Putamen (tissue), 1 donor: Measurements from ENCODE around the gene ANO2.

Source experiments
- DNase-seq: peaks from one replicate; pipeline ENCODE4 v3.0.0-alpha.2; 2016; ENCODE audit warnings: low spot score

ANO2 gene

GRCh38 chr12:5581019-5581418 lies 364.0 kb downstream of the ANO2 start:
- no peak for DNase-seq

GRCh38 chr12:5578775-5579174 lies 366.3 kb downstream of the ANO2 start:
- DNase-seq = no peak

DNA sequence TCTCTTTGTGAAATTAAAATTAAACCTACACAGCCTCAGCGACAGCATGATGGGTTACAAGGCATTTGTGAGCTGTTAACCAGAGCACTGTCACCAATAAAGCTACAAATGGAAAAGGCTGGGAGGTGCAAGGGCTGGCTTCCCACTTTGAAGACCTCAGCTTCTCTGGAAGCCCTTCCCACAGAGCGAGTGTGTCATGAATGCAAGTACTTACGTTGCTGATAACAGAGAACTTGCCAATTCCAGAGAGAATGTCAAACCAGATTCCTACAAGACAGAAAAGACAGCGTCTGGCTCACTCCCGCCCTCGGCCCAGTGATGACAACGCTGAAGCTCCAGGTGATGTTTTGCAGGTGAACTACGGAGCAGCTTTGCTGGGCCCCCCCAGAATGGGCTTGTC lies 367.3 kb downstream of the ANO2 start:
- DNase-seq = no peak

DNA sequence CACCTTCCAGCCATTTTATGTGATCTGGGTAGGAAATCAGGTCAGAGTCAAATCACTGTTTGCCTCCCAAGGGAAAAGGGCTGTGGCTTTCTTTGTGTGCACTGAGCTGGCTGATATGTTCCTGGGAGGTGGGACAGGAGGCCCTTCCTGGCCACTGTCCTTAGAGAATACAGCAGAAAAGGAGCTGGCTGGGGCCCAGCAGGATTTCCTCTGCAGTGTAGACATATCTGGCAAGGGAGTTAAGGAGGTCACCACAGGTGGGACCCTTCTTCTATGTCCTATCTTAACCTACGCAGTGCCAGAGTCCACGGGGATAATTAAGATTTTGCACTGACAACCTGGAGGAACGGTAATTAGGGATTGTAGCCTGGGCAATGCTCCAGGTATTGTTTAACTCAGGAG lies 367.8 kb downstream of the ANO2 start:
- no peak for DNase-seq

GRCh38 chr12:5575987-5576386 lies 369.1 kb downstream of the ANO2 start:
- no peak for DNase-seq

DNA sequence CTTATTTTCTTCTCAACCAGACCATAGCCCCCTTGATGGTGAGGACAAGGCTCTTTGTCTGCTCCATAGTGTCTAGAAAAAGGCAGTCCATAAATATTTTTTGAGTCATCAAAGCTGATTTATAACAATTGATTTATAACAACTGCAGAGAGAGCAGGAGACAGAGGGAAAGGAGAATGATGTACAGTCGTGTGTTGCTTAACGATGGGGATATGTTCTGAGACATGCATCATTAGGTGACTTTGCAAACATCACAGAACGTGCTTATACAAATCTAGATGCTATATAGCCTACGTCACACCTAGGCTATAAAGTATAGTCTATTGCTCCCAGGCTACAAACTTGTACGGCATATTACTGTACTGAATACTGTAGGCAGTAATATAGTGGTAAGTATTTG lies 369.8 kb downstream of the ANO2 start:
- DNase-seq = no peak

- DNase-seq = no peak
Observed at GRCh38 chr12:5573390-5573789, 371.7 kb downstream of the ANO2 start.

- DNase-seq = no peak
Observed at GRCh38 chr12:5571115-5571514, 373.9 kb downstream of the ANO2 start.

- no peak for DNase-seq
Observed at GRCh38 chr12:5570416-5570815, 374.6 kb downstream of the ANO2 start.

GRCh38 chr12:5568325-5568981 lies 376.6 kb downstream of the ANO2 start:
- DNase-seq = no peak

DNA sequence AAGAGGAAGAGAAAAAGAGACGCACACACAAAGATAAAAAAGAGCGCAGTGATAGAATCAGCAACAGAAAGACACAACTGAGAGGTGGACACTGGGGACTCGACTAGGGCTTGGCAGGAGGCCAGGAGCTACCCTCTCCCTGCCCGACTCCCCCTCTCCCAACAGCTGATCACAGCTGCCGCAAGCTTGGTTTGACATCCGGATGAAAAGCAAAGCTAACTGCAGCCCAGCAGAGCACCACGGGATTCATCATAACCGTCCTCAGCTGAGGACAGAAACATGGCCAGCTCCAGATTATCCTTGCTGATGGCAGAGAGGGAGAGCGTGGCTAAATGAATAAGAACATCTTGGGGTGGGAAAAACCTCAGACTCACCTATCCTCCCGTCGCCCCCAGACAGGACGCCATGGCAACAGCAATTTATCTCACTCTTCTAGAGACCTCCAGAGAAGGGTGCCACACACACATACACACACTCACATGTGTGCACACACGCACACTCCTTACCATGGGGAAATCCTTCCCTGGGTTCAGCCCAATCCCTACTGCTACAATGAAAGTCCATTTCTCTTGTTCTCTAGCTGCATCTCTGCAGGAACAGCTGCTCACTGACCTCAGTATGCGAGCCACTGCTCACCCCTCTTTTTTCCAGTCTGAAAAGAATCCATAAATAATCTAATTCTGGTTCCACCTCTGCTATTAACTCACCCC lies 377.9 kb downstream of the ANO2 start:
- DNase-seq = no peak

DNA sequence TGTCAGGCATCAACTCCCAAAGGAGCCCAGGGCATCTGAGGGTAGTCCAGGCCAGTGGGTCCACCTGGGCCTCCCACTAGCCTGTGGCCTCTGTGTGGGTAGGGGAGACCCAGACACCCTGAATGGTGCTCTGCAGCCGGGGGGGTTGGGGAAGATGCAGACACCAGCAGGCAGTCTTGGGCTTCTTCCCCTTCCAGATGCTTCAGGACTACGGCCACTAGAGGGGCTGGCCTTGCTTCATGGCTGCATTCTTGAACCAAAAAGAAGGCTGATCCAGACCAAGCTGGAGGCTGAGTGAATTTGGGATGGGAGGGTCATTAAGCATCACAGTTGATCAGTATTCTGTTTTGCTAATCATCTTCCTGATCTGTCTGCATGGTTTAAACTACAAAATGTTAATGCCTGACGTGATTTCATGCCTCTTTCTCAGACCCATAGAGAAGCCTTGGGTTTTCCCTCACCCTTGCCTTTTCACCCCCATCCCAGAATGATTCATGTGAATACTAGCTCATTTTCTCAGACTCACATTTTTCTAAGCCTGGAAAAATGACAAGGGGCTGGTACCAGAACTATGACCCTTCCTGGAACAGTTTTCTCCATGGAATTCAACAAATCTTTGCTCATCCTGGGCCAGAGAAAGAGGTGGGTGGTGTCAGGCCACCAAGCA lies 379.0 kb downstream of the ANO2 start:
- no peak for DNase-seq

DNA sequence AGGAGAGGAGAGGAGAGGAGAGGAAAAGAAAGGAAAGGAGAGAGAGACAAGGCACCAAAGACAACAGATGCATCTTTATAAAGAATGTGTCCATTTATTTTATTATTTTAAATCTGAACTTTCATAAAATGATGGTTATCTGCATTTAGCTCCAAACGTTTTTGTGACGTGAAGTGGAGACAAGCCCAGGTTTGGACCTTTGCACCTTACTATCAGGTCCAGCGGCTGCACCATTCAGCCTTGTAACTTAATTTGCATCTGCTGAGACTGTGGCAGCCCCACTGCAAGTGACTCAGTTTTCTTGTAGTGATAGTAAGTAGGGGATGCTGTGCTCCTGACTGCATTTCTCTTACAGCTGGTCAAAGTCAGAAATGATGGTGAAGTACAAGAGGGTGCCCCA lies 382.5 kb downstream of the ANO2 start:
- DNase-seq = no peak

GRCh38 chr12:5561846-5562245 lies 383.2 kb downstream of the ANO2 start:
- DNase-seq = no peak

DNA sequence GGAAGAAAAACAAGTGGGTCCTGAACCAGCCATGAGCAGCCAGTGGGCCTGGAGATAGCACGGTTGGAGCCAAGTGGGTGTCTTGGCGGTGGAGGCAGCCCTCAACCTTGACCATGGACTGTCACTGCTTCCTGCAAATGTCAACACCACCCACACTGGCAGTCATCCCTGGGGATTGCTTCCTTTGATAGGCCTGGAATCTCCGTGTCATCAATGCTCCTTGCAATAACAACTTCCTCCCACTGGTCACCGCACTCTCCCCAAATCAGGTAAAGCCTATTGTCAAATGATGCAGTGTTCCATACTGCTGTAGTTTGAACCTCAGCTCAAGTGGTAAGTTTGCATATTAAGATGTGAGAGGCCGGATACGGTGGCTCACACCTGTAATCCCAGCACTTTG lies 384.0 kb downstream of the ANO2 start:
- no peak for DNase-seq

GRCh38 chr12:5560265-5560664 lies 384.8 kb downstream of the ANO2 start:
- no peak for DNase-seq

- DNase-seq = no peak
Observed at GRCh38 chr12:5557906-5558305, 387.2 kb downstream of the ANO2 start.

DNA sequence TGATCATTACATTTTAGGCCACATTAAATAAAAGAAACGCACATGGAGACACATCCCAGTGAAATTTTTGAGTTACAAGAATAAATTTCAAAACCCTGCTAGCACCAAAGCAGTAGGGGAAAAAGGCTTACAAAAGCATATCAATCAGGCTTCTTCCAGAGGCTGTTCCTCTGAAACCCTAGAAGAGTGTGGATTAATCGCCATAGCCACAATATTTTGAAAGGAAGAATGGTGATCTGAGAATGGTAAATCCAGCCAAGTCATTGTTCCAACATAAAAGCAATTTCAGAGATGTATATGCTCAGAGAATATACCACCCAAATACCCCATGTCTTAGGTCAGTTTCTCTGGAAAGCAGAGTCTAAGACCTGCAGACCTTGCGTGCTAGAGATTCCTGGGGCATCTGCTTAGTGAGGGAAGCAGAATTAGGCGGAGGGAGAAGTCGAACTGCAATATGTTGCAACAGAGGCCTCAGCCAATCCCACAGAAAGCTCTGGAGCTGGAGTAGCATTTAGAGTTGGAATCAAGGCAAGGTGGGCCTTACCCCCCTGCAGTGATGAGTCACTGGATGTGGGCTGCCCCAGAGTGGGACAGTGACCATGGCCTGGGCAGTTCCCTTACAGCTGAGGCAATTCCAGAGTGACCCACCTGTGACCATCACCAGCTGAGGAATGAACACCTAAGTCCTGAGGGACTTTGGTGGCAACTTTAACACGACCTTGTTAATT lies 387.9 kb downstream of the ANO2 start:
- no peak for DNase-seq

DNA sequence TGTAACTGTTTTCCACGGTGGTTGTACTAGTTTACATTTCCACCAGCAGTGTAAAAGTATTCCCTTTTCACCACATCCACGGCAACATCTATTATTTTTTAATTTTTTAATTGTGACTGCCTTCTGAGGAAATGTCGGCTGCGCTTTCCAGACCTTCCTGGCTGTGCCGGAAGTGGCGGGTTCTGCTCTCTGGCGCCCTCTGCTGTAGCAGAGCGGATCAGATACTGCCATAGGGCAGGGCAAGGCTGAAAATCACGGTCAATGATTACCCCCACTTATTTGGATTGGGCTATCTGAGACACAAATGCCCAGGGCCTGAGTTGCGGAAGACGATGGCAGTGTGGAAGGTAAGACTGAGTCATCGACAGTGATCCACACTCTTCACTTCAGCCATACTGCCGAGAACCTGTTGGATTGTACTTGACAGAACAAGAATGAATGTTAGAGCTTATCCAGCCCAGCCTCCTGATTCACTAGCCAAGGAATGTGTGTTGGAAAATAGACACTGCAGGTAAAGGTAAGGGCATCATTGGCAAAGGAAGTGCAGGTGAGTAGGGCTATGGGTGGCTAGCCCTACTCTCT lies 388.9 kb downstream of the ANO2 start:
- no peak for DNase-seq

GRCh38 chr12:5554711-5555110 lies 390.3 kb downstream of the ANO2 start:
- no peak for DNase-seq

GRCh38 chr12:5549011-5549410 lies 396.0 kb downstream of the ANO2 start:
- DNase-seq = no peak
